Smooth muscle cell (in vitro differentiated cells): ENCODE data around the gene PRSS36. TPM values are rescaled to one million over a fixed set of nuclear protein-coding genes. Genes with fewer than 3 reads are reported as not detected.
"Not testable (repeated sequence)": the region's sequence is repeated elsewhere in the genome, so short reads cannot be mapped to it uniquely, and the experiment has no call there.

Experiments used
- DNase-seq: peaks from one replicate; lab custom pipeline; 2025; ENCODE audit not compliant: unreplicated experiment; lab: John Stamatoyannopoulos, UW
- H2AFZ ChIP-seq: fragments of 200-600 bp; sonication (generic); 2 replicates; pipeline ENCODE4 v1.6.0; 2016; ENCODE audit warnings: antibody characterized with exemption, low read depth, mild to moderate bottlenecking
- H3F3A ChIP-seq: fragments of 200-600 bp; sonication (generic); 2 replicates; pipeline ENCODE4 v1.6.0; 2017; ENCODE audit warnings: antibody characterized with exemption, low read depth
- H3K27ac ChIP-seq: fragments of 200-600 bp; sonication (generic); 2 replicates; pipeline ENCODE4 v1.5.1; 2016; ENCODE audit warnings: low read depth, mild to moderate bottlenecking
- H3K27me3 ChIP-seq: fragments of 200-600 bp; sonication (generic); 2 replicates; pipeline ENCODE4 v1.6.1; 2016; ENCODE audit warnings: low read depth, mild to moderate bottlenecking
- H3K36me3 ChIP-seq: fragments of 200-600 bp; sonication (generic); 2 replicates; pipeline ENCODE4 v1.5.1; 2016; ENCODE audit warnings: low read depth
- H3K4me1 ChIP-seq: fragments of 200-600 bp; sonication (generic); 2 replicates; pipeline ENCODE4 v1.5.1; 2016; ENCODE audit warnings: low read depth
- H3K4me2 ChIP-seq: fragments of 200-600 bp; sonication (generic); 2 replicates; pipeline ENCODE4 v1.6.0; 2016; ENCODE audit warnings: mild to moderate bottlenecking
- H3K4me3 ChIP-seq: fragments of 200-600 bp; sonication (generic); 2 replicates; pipeline ENCODE4 v1.5.1; 2016; ENCODE audit warnings: mild to moderate bottlenecking
- H3K79me2 ChIP-seq: fragments of 200-600 bp; sonication (generic); 2 replicates; pipeline ENCODE4 v1.6.0; 2016; ENCODE audit warnings: low read depth, mild to moderate bottlenecking
- H3K9ac ChIP-seq: fragments of 200-600 bp; sonication (generic); 2 replicates; pipeline ENCODE4 v1.6.0; 2016; ENCODE audit warnings: low read depth
- H3K9me3 ChIP-seq: fragments of 200-600 bp; sonication (generic); replicated peaks from 2 replicates; pipeline ENCODE4 v1.5.1; 2016; ENCODE audit warnings: low read depth
- H4K20me1 ChIP-seq: fragments of 200-600 bp; sonication (generic); 2 replicates; pipeline ENCODE4 v1.6.0; 2016; ENCODE audit warnings: low read depth
- CTCF ChIP-seq: fragments of 200-600 bp; sonication (generic); IDR thresholded peaks from 2 replicates; pipeline ENCODE4 v1.5.1; 2017; ENCODE audit warnings: borderline replicate concordance, mild to moderate bottlenecking, antibody characterized with exemption; ENCODE audit not compliant: insufficient read depth, poor library complexity, severe bottlenecking
- WGBS: methylation state at CpG from one replicate; pipeline ENCODE4 v1.1.7; 2016; ENCODE audit warnings: low lambda C conversion rate; 5-methylcytosine and 5-hydroxymethylcytosine counted together
- polyA plus RNA-seq: library from polyadenylated mRNA; unstranded; fragments of >200 nt; fragmentation: Nextera tagmentation; extraction: Ambion mirVana; gene quantifications from 2 replicates; pipeline ENCODE4 v1.2.1, GENCODE V29; 2016
- total RNA-seq: library from RNA; depleted of rRNA; stranded (reverse); fragments of >200 nt; gene quantifications from 2 replicates; pipeline ENCODE4 v1.2.3, GENCODE V29; 2014

Gene PRSS36
- total and polyA plus RNA-seq, 2 experiments from 2014 or later: 0.31 to 1.6 TPM

- H3K79me2 ChIP-seq: peaks cover 47% of the 10 kb centered on the region
- peak overlapping the region; percentile 100 for H3K4me2 ChIP-seq
- WGBS: 4% methylated on average over 27 of the region's 27 CpGs
- no peaks in the 10 kb centered on the region for H3K27me3 ChIP-seq
- H3K9ac ChIP-seq: peak overlapping the region; percentile 96
- peaks cover 31% of the 10 kb centered on the region for H3K4me1 ChIP-seq
- no peak for DNase-seq
- peak overlapping the region; percentile 97 for H3K4me3 ChIP-seq
- H3K36me3 ChIP-seq: peaks cover 5% of the 10 kb centered on the region
- peaks cover 10% of the 10 kb centered on the region for H3F3A ChIP-seq
- peaks cover 42% of the 10 kb centered on the region for H4K20me1 ChIP-seq
- TF ChIP-seq CTCF: no peak
- H3K27ac ChIP-seq: peak overlapping the region; percentile 96
- peak overlapping the region; percentile 80 for H2AFZ ChIP-seq
- H3K9me3 ChIP-seq: no peaks in the 10 kb centered on the region
These were observed 29.4 kb upstream of the PRSS36 start for GRCh38 chr16:31179219-31179746.

DNA sequence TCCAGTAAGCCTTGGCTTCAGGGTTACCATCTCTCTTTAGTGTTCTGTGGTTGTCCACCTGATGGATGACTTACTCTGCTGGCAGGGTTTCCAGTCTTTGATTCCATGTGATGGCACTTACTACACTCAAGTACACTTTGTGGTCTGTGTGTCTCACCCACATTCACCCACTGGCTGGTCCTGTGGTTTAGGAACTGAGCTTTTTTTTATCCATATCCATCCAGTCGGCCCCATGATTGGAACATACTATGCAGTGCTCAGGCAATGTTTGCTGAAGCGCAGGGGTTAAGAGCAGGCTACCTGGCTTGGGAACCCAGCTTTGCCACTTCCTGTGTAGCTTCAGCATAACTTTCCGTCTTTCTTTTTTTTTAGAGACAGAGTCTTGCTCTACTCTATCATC lies 27.3 kb upstream of the PRSS36 start:
- H3K9me3 ChIP-seq: no peaks in the 10 kb centered on the region
- TF ChIP-seq CTCF: no peak
- peaks cover 4% of the 10 kb centered on the region for H3F3A ChIP-seq
- H3K9ac ChIP-seq: no peak overlapping the region
- no peak for DNase-seq
- no peak overlapping the region for H3K27ac ChIP-seq
- peaks cover 21% of the 10 kb centered on the region for H4K20me1 ChIP-seq
- H3K36me3 ChIP-seq: no peaks in the 10 kb centered on the region
- no peak overlapping the region for H3K4me2 ChIP-seq
- peaks cover 25% of the 10 kb centered on the region for H3K79me2 ChIP-seq
- H2AFZ ChIP-seq: no peak overlapping the region
- H3K4me1 ChIP-seq: peaks cover 17% of the 10 kb centered on the region
- H3K4me3 ChIP-seq: no peak overlapping the region
- 71% methylated on average over 3 of the region's 3 CpGs for WGBS
- no peaks in the 10 kb centered on the region for H3K27me3 ChIP-seq

DNA sequence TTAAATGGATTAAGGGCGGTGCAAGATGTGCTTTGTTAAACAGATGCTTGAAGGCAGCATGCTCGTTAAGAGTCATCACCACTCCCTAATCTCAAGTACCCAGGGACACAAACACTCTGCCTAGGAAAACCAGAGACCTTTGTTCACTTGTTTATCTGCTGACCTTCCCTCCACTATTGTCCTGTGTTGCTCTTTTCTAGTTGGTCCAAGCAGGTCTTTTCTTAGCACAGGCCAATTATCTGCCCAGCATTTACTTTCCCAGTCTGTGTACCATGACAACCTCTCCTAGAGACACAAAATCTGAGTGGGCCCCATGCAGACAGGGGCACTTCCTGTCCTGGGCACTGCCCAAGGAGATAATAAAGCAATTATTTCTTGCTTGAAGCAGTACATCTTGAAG lies 20.2 kb upstream of the PRSS36 start:
- not testable (repeated sequence) for H3K4me1 ChIP-seq, H3K4me3 ChIP-seq, H3K4me2 ChIP-seq, H3K36me3 ChIP-seq, H3K9ac ChIP-seq, H3K27ac ChIP-seq, H3F3A ChIP-seq, H3K79me2 ChIP-seq, H2AFZ ChIP-seq, DNase-seq, H3K27me3 ChIP-seq, H3K9me3 ChIP-seq, H4K20me1 ChIP-seq
- 0% methylated on average over 1 of the region's 2 CpGs for WGBS

DNA sequence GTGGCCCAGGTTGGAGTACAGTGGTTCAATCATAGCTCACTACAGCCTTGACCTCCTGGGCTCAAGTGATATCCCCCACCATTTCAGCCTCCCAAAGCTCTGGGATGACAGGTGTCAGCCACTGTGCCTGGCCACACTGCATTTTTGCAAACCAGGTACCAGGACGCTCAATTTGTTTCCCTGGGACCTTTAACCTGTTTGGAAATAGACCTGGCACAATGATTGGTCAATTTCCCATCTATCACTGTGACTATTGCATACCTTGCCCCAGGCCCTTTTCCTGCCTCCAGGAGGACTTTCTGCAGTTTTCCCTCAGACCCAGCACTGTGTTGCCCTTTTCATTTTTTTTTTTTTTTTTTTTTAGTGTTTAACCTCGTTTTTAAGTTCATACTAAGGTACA lies 19.0 kb upstream of the PRSS36 start:
- Histone ChIP-seq H3K27ac (no peak overlapping the region), H3K9me3 (no peaks in the 10 kb centered on the region), H3K4me2 (no peak overlapping the region), H3K9ac (no peak overlapping the region), H3K27me3 (no peaks in the 10 kb centered on the region), H3K4me3 (no peak overlapping the region), H2AFZ (no peak overlapping the region), H3K79me2 (no peaks in the 10 kb centered on the region), H4K20me1 (no peaks in the 10 kb centered on the region), H3K4me1 (peaks cover 6% of the 10 kb centered on the region), H3K36me3 (no peaks in the 10 kb centered on the region), H3F3A (no peaks in the 10 kb centered on the region)
- TF ChIP-seq CTCF: no peak
- DNase-seq: no peak
- 84% methylated on average over 2 of the region's 2 CpGs for WGBS
